SK-N-MC (cell line): ENCODE measurements around the gene GATM.

ENCODE experiments used
- EZH2 ChIP-seq: fragments of 200-600 bp; sonication (generic); IDR thresholded peaks from one replicate; pipeline ENCODE4 v1.6.1; 2017; ENCODE audit warnings: antibody characterized with exemption
- FOXP2 ChIP-seq: optimal IDR thresholded peaks from 2 replicates; pipeline ENCODE3; 2011; ENCODE audit warnings: mild to moderate bottlenecking, moderate library complexity; ENCODE audit not compliant: insufficient read depth; ENCODE audit errors: extremely low read length, control extremely low read depth

- no peak for TF ChIP-seq FOXP2
- TF ChIP-seq EZH2: no peak
Observed at GRCh38 chr15:45364271-45364670, 14.1 kb downstream of the GATM start.
